ENCODE measurements around the gene PPP1R16B. TPM values are rescaled to one million over a fixed set of nuclear protein-coding genes. Genes with fewer than 3 reads are reported as not detected.
A peak's percentile ranks its signal among the peaks of the same experiment; 100 is the strongest.

Gene PPP1R16B
- total and polyA plus RNA-seq, 4 donors: 2.6 to 15.0 (median 7.1) TPM

DNA sequence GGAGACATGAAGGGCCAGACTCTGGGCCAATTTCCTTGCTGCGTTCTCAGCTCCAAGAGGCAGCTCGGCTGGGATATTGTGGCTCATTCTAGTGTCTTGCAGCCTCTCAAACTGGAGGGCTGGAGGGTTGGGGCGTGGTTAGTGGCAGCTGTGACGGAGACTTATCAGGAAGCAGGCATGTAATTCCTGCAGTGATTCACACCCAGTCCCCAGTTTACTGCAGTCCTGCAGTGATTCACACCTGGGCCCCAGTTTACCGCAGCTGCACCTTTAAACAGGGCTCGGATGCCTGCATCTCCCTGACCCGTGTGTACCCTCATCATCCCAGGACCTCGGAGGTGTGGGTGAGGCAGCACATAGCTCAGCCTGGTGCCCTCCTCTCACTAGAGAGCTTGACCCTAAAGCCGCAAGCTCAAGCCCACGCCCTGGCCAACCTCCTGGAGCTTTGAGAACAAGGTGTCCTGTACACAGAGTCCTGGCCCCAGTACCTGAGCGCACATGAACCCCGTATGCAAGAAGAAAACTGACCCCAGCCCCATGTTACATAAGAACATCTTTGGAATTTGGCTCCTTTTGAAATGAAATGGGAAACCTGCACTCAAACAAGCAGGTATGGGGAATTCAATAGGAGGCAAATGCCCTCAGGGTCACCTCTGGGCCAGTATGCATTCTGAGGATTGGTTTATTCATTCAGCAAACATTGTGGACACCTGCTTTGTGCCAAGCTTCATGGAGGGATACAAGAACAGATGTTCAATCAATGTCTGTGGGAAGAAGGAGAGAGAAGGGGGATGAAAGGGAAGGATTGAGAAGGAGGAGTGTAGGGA is 65.4 kb downstream of the PPP1R16B start:
- H3K36me3 ChIP-seq (ENCODE audit: control insufficient read depth in 4 of 4, insufficient read depth in 4 of 4, low read length in 4 of 4): no peaks in the 10 kb centered on the region
- no peak overlapping the region for H3K4me3 ChIP-seq
- H3K4me1 ChIP-seq (ENCODE audit: control insufficient read depth in 5 of 5, insufficient read depth in 5 of 5, low read length in 5 of 5): peaks cover 0 to 26% (median 0%) of the 10 kb centered on the region in 5 donors
- ATAC-seq (ENCODE audit: insufficient read depth, low FRiP score): no peak
- TF ChIP-seq, protein P1, sequence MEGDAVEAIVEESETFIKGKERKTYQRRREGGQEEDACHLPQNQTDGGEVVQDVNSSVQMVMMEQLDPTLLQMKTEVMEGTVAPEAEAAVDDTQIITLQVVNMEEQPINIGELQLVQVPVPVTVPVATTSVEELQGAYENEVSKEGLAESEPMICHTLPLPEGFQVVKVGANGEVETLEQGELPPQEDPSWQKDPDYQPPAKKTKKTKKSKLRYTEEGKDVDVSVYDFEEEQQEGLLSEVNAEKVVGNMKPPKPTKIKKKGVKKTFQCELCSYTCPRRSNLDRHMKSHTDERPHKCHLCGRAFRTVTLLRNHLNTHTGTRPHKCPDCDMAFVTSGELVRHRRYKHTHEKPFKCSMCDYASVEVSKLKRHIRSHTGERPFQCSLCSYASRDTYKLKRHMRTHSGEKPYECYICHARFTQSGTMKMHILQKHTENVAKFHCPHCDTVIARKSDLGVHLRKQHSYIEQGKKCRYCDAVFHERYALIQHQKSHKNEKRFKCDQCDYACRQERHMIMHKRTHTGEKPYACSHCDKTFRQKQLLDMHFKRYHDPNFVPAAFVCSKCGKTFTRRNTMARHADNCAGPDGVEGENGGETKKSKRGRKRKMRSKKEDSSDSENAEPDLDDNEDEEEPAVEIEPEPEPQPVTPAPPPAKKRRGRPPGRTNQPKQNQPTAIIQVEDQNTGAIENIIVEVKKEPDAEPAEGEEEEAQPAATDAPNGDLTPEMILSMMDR (IDR thresholded peaks at IDR 0.05; ENCODE audit: control extremely low read depth, extremely low read depth): no peak
- H3K9ac ChIP-seq (ENCODE audit: insufficient read depth in 1 of 2, low read length in 2 of 2): no peak overlapping the region
- peaks cover 0 to 1% (median 0%) of the 10 kb centered on the region in 4 donors for H3K9me3 ChIP-seq (ENCODE audit: control insufficient read depth in 4 of 4, insufficient read depth in 3 of 4, low read length in 3 of 4)
- H3K27ac ChIP-seq (ENCODE audit: low read depth in 1 of 2, low read length in 1 of 2): peak overlapping the region in 1 of 2 donors; percentile 48
- H3K27me3 ChIP-seq (ENCODE audit: control insufficient read depth in 3 of 3, insufficient read depth in 3 of 3, low read length in 2 of 3): peaks cover 0 to 11% (median 0%) of the 10 kb centered on the region in 3 donors
- no peak for DNase-seq
- 51 to 80% methylated on average over 12 of the region's 12 CpGs for WGBS, 2 donors

DNA sequence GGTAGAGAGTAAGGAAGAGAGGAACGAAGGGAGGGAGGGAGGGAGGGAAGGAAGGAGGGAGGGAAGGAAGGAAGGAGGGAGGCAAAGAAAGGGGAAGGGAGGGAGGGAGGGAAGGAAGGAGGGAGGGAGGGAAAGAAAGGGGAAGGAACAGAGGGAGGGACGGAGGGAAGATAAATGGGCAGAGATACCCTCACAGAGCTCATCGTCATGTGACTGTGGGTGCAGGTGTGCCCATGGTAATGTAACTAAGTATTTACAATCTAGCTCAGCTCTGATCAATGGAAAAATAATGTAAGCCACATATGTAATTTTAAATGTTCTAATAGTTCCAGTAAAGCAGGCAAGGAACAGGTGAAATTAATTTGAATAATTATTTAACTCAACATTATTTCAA is 66.1 kb downstream of the PPP1R16B start:
- Histone ChIP-seq H3K36me3 (ENCODE audit: control insufficient read depth in 4 of 4, insufficient read depth in 4 of 4, low read length in 4 of 4) (no peaks in the 10 kb centered on the region), H3K27ac (ENCODE audit: low read depth in 1 of 2, low read length in 1 of 2) (no peak overlapping the region), H3K4me3 (no peak overlapping the region), H3K9ac (ENCODE audit: insufficient read depth in 1 of 2, low read length in 2 of 2) (no peak overlapping the region), H3K4me1 (ENCODE audit: control insufficient read depth in 5 of 5, insufficient read depth in 5 of 5, low read length in 5 of 5) (peaks cover 0 to 22% (median 0%) of the 10 kb centered on the region in 5 donors), H3K9me3 (ENCODE audit: control insufficient read depth in 4 of 4, insufficient read depth in 3 of 4, low read length in 3 of 4) (peaks cover 0 to 1% (median 0%) of the 10 kb centered on the region in 4 donors), H3K27me3 (ENCODE audit: control insufficient read depth in 3 of 3, insufficient read depth in 3 of 3, low read length in 2 of 3) (peaks cover 0 to 11% (median 0%) of the 10 kb centered on the region in 3 donors)
- no peak for ATAC-seq (ENCODE audit: insufficient read depth, low FRiP score)
- no peak for DNase-seq
- TF ChIP-seq, protein P1 (IDR thresholded peaks at IDR 0.05; ENCODE audit: control extremely low read depth, extremely low read depth): no peak
- WGBS, 2 donors: 40 to 41% methylated on average over 3 of the region's 3 CpGs

DNA sequence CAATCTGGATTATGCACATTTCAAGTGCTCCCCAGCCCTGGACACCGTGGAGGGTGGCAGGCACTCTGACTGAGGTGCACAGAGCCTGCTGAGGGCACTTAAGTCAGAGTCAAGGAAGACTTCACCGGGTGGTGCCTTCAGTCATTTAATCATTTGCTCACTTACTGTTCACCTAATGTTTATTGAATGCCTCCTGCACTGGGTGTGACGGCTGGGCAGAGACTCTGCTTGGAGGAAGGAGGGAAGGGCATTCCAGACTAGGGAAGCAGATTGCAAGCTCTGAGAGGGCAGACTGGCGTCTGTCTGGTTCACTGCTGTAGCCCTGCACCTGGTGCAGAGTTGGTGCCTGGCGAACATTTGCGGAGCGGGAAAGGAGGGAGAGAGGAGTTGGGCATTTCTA is 66.5 kb downstream of the PPP1R16B start:
- WGBS, 2 donors: 65 to 78% methylated on average over 7 of the region's 7 CpGs
- peaks cover 0 to 22% (median 0%) of the 10 kb centered on the region in 5 donors for H3K4me1 ChIP-seq (ENCODE audit: control insufficient read depth in 5 of 5, insufficient read depth in 5 of 5, low read length in 5 of 5)
- H3K4me3 ChIP-seq: no peak overlapping the region
- H3K36me3 ChIP-seq (ENCODE audit: control insufficient read depth in 4 of 4, insufficient read depth in 4 of 4, low read length in 4 of 4): no peaks in the 10 kb centered on the region
- peaks cover 0 to 1% (median 0%) of the 10 kb centered on the region in 4 donors for H3K9me3 ChIP-seq (ENCODE audit: control insufficient read depth in 4 of 4, insufficient read depth in 3 of 4, low read length in 3 of 4)
- ATAC-seq (ENCODE audit: insufficient read depth, low FRiP score) (no peak), DNase-seq (no peak)
- H3K9ac ChIP-seq (ENCODE audit: insufficient read depth in 1 of 2, low read length in 2 of 2): no peak overlapping the region
- peaks cover 0 to 11% (median 0%) of the 10 kb centered on the region in 3 donors for H3K27me3 ChIP-seq (ENCODE audit: control insufficient read depth in 3 of 3, insufficient read depth in 3 of 3, low read length in 2 of 3)
- no peak overlapping the region for H3K27ac ChIP-seq (ENCODE audit: low read depth in 1 of 2, low read length in 1 of 2)
- TF ChIP-seq, protein P1 (IDR thresholded peaks at IDR 0.05; ENCODE audit: control extremely low read depth, extremely low read depth): no peak

Measured in lung (tissue), 12 donors.